ENCODE data around the gene QTRT2.

The QTRT2 gene

GRCh38 chr3:114128231-114128630 is 71.7 kb downstream of the QTRT2 start:
- ATAC-seq, result peak; percentile 35; the same call in 2 of the 3 replicates
- no peak for TF ChIP-seq ESRRG (CRISPR knock-in tag; IDR thresholded peaks at IDR 0.05)
- peak; percentile 63 for TF ChIP-seq ISL1 (CRISPR knock-in tag; IDR thresholded peaks at IDR 0.05)
- TF ChIP-seq PATZ1 (CRISPR knock-in tag; IDR thresholded peaks at IDR 0.05; ENCODE audit: borderline replicate concordance), result 0 out of 2 replicates have a peak, but pooled peaks have one; percentile 24
- TF ChIP-seq CREB5 (CRISPR knock-in tag; IDR thresholded peaks at IDR 0.05; ENCODE audit: low read depth), result 0 out of 2 replicates have a peak, but pooled peaks have one; percentile 33

- no peak for ATAC-seq
- no peak for TF ChIP-seq CSDC2 (CRISPR knock-in tag; IDR thresholded peaks at IDR 0.05)
- no peak for TF ChIP-seq GLIS3 (CRISPR knock-in tag; IDR thresholded peaks at IDR 0.05)
- no peak for TF ChIP-seq ZC3H10 (CRISPR knock-in tag; IDR thresholded peaks at IDR 0.05)
- no peak for TF ChIP-seq OSR1 (CRISPR knock-in tag; IDR thresholded peaks at IDR 0.05)
- TF ChIP-seq SNAI2 (CRISPR knock-in tag; IDR thresholded peaks at IDR 0.05), result no peak
- no peak for TF ChIP-seq PPARA (CRISPR knock-in tag; IDR thresholded peaks at IDR 0.05; ENCODE audit: borderline replicate concordance)
- TF ChIP-seq BACH2 (CRISPR knock-in tag; IDR thresholded peaks at IDR 0.05; ENCODE audit: borderline replicate concordance), result no peak
- TF ChIP-seq ZFP3 (CRISPR knock-in tag; IDR thresholded peaks at IDR 0.05), result no peak
- no peak for TF ChIP-seq TOX (CRISPR knock-in tag; IDR thresholded peaks at IDR 0.05; ENCODE audit: borderline replicate concordance)
- no peak for TF ChIP-seq ESRRG (CRISPR knock-in tag; IDR thresholded peaks at IDR 0.05)
- TF ChIP-seq TCF4 (CRISPR knock-in tag; IDR thresholded peaks at IDR 0.05; ENCODE audit: borderline replicate concordance), result no peak
- no peak for TF ChIP-seq TSHZ2 (CRISPR knock-in tag; IDR thresholded peaks at IDR 0.05)
- no peak for TF ChIP-seq CSRNP3 (CRISPR knock-in tag; IDR thresholded peaks at IDR 0.05)
- no peak for TF ChIP-seq ZNF8 (CRISPR knock-in tag; IDR thresholded peaks at IDR 0.05)
- TF ChIP-seq ZFP30 (CRISPR knock-in tag; IDR thresholded peaks at IDR 0.05), result no peak
- no peak for TF ChIP-seq ISL1 (CRISPR knock-in tag; IDR thresholded peaks at IDR 0.05)
- no peak for TF ChIP-seq ZNF565 (CRISPR knock-in tag; conservative IDR thresholded peaks at IDR 0.05; ENCODE audit: low read depth)
- no peak for TF ChIP-seq CREB5 (CRISPR knock-in tag; IDR thresholded peaks at IDR 0.05; ENCODE audit: low read depth)
- TF ChIP-seq ARNTL (CRISPR knock-in tag; IDR thresholded peaks at IDR 0.05; ENCODE audit: borderline replicate concordance, low read depth), result no peak
These were observed 72.3 kb downstream of the QTRT2 start for GRCh38 chr3:114128826-114129225.

GRCh38 chr3:114132500-114132899 is 76.0 kb downstream of the QTRT2 start:
- ATAC-seq, result no peak
- TF ChIP-seq TOX (CRISPR knock-in tag; IDR thresholded peaks at IDR 0.05; ENCODE audit: borderline replicate concordance) (no peak), ZC3H10 (CRISPR knock-in tag; IDR thresholded peaks at IDR 0.05) (no peak), CREB5 (CRISPR knock-in tag; IDR thresholded peaks at IDR 0.05; ENCODE audit: low read depth) (no peak), PPARA (CRISPR knock-in tag; IDR thresholded peaks at IDR 0.05; ENCODE audit: borderline replicate concordance) (no peak), ESRRG (CRISPR knock-in tag; IDR thresholded peaks at IDR 0.05) (no peak), ISL1 (CRISPR knock-in tag; IDR thresholded peaks at IDR 0.05) (no peak), PATZ1 (CRISPR knock-in tag; IDR thresholded peaks at IDR 0.05; ENCODE audit: borderline replicate concordance) (no peak), RARB (CRISPR knock-in tag; IDR thresholded peaks at IDR 0.05) (no peak), ARNTL (CRISPR knock-in tag; IDR thresholded peaks at IDR 0.05; ENCODE audit: borderline replicate concordance, low read depth) (no peak), ZFP3 (CRISPR knock-in tag; IDR thresholded peaks at IDR 0.05) (no peak), CSRNP3 (CRISPR knock-in tag; IDR thresholded peaks at IDR 0.05) (no peak)
